HG03520 (cell line): Measurements from ENCODE around the gene REELD1.
A peak's percentile ranks its signal among the peaks of the same experiment; 100 is the strongest.

Source experiments
- ATAC-seq: cut with Tn5 transposase; IDR thresholded peaks from one replicate; pipeline ENCODE4 v1.9.1; 2021; ENCODE audit warnings: mild to moderate bottlenecking, moderate library complexity; ENCODE audit not compliant: unreplicated experiment

The REELD1 gene

GRCh38 chr4:146265950-146266490 lies 51.7 kb downstream of the REELD1 start:
- ATAC-seq: no peak

- ATAC-seq: no peak
These were observed 53.5 kb downstream of the REELD1 start for GRCh38 chr4:146267826-146268225.

DNA sequence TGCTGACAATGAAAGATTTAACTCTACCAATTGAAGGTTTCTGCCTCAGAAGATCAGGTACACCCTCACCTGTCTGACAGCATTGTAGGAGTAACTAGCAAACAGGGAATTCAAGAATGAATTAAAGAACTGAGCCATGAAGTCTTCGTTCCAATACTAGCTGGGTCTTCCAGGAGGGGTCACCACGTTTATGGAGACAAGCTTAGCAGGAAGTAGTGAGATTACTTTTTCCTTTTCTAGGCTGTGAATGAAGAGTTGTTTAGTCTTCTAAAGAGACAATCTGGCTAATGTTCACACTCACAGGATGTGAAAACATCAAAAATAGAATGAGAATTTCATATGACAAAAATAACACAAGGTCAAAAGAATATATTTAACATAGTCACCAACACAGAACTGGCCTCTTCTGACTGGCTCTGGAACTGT lies 54.9 kb downstream of the REELD1 start:
- peak; percentile 35 for ATAC-seq

GRCh38 chr4:146271466-146271865 lies 57.1 kb downstream of the REELD1 start:
- no peak for ATAC-seq

DNA sequence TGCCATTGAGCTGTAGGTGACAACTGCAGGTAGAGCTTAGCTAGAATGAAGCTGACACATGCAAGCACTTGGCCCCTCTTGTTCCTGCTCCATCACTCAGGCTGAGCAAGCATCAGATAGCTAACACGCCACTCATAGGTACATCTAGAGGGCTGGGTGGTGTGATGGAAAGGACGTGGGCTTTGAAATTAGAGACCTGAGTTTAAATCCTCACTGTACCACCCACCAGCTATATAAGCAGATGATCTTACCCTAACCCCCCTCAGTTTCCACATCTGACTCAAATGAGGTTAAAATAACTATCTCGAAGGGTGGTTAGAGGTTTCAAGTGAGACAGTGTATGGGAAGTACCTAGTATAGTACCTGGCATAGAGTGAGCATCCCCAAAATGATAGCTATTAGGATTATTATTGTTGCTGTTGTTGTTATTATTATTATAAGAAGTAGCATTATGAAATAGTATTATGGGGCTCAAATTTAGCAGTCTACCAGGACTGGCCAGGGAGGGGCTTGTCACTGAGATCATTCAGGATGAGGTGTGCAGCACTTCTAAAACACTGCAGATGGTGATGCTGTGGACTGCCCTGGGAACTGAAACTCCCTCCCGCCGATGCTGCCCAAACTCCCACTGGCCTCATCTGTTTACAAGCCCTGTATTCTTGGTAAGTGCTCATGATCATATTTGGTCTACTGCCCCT lies 59.0 kb downstream of the REELD1 start:
- ATAC-seq: peak; percentile 76

GRCh38 chr4:146274774-146275173 lies 60.4 kb downstream of the REELD1 start:
- ATAC-seq: no peak

GRCh38 chr4:146275370-146275769 lies 61.0 kb downstream of the REELD1 start:
- no peak for ATAC-seq

DNA sequence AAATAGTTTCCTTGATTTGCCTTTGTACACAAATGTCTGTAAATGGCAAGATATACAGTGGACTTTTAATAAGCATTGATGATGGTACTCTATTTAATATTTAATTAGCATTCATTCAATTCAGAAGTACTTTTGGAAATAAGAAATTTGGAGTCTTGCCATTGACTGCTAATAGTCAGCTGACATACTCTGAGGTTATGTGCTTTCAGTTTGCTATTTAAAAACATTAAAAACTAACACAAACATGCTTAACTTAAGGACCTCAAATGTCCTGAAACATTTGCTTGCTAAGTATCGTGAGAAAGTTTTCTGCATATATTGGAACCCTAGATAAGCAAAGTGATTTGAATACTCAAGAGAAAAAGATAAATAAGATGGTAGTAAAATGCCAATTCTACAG lies 64.6 kb downstream of the REELD1 start:
- ATAC-seq: no peak
